H1 (cell line): ENCODE results near the gene TYRP1. TPM values are rescaled to one million over a fixed set of nuclear protein-coding genes. Genes with fewer than 3 reads are reported as not detected.

Experiments used
- CTCF ChIA-PET: fragments of 300-600 bp; sonication (Branson Sonifier 250); formaldehyde crosslinking; loops from one replicate; lab custom pipeline; 2021; ENCODE audit not compliant: partially characterized antibody; lab: Charles Lee
- POLR2A ChIA-PET: fragments of 300-600 bp; sonication (Branson Sonifier 250); formaldehyde crosslinking; loops from one replicate; lab custom pipeline; 2021; ENCODE audit warnings: inconsistent platforms; ENCODE audit not compliant: partially characterized antibody; lab: Charles Lee
- DNase-seq, 2 experiments: peaks; one replicate each; pipeline versions ENCODE4 v3.0.0 to v3.0.0-alpha.2; 2010 to 2022; ENCODE audit warnings: low spot score in 2 of 2, low read depth in 1 of 2, mixed read lengths in 1 of 2
- FAIRE-seq: peaks from 2 replicates; lab custom pipeline; 2011; peaks lifted over from hg19 to GRCh38; lab: Jason Lieb, UNC
- H2AFZ ChIP-seq: 2 replicates; pipeline ENCODE4 v1.8.1; 2012; ENCODE audit warnings: low read length, inconsistent platforms
- H2AK5ac ChIP-seq: 2 replicates; pipeline ENCODE4 v1.6.1; 2013; ENCODE audit warnings: low read depth, low read length
- H2BK120ac ChIP-seq: replicated peaks from 2 replicates; pipeline ENCODE3; 2013; ENCODE audit warnings: low read depth, low read length, inconsistent platforms
- H2BK12ac ChIP-seq: 2 replicates; pipeline ENCODE4 v1.6.1; 2013; ENCODE audit warnings: low read depth, low read length
- H2BK15ac ChIP-seq: 2 replicates; pipeline ENCODE4 v1.6.1; 2013; ENCODE audit warnings: low read length
- H2BK20ac ChIP-seq: 2 replicates; pipeline ENCODE4 v1.6.1; 2013; ENCODE audit warnings: low read length
- H2BK5ac ChIP-seq: 2 replicates; pipeline ENCODE4 v1.6.1; 2013; ENCODE audit warnings: low read depth, low read length
- H3K14ac ChIP-seq: 2 replicates; pipeline ENCODE4 v1.6.1; 2013; ENCODE audit warnings: inconsistent platforms; ENCODE audit not compliant: insufficient read length
- H3K18ac ChIP-seq: 2 replicates; pipeline ENCODE4 v1.6.1; 2013; ENCODE audit warnings: low read length; ENCODE audit errors: extremely low read depth
- H3K23ac ChIP-seq: 2 replicates; pipeline ENCODE4 v1.6.1; 2013; ENCODE audit warnings: inconsistent platforms; ENCODE audit not compliant: insufficient read length
- H3K23me2 ChIP-seq: 2 replicates; pipeline ENCODE4 v1.6.1; 2013; ENCODE audit warnings: low read depth, low read length
- H3K27ac ChIP-seq: 2 replicates; pipeline ENCODE4 v1.6.1; 2011; ENCODE audit warnings: low read depth, low read length, inconsistent platforms
- H3K27me3 ChIP-seq, 4 experiments: replicated peaks in 1 of 4; 1 replicate in 1 of 4; 2 replicates in 3 of 4; pipeline versions ENCODE4 v1.6.1 to v1.8.1; 2011 to 2013; ENCODE audit warnings: low read length in 3 of 4, mild to moderate bottlenecking in 3 of 4, inconsistent platforms in 2 of 4, mixed read lengths in 2 of 4, moderate library complexity in 1 of 4; ENCODE audit not compliant: control insufficient read depth in 3 of 4, insufficient read depth in 3 of 4; ENCODE audit errors: extremely low read depth in 1 of 4
- H3K36me3 ChIP-seq, 4 experiments: 2 replicates each; pipeline versions ENCODE4 v1.6.1 to v1.8.1; 2011 to 2013; ENCODE audit warnings: mild to moderate bottlenecking in 4 of 4, low read length in 3 of 4, moderate library complexity in 2 of 4, control low read depth in 1 of 4, inconsistent platforms in 1 of 4; ENCODE audit not compliant: insufficient read depth in 4 of 4, control insufficient read depth in 2 of 4
- H3K4ac ChIP-seq: replicated peaks from 2 replicates; pipeline ENCODE3; 2013; ENCODE audit warnings: low read length, low read depth, mixed read lengths, inconsistent platforms; ENCODE audit not compliant: insufficient read length
- H3K4me1 ChIP-seq, 4 experiments: replicated peaks in 1 of 4; 1 replicate in 1 of 4; 2 replicates in 3 of 4; pipeline versions ENCODE4 v1.6.1 to v1.8.1; 2011 to 2013; ENCODE audit warnings: low read length in 3 of 4, inconsistent platforms in 2 of 4, mixed read lengths in 1 of 4; ENCODE audit not compliant: insufficient read depth in 4 of 4, control insufficient read depth in 3 of 4
- H3K4me2 ChIP-seq, 2 experiments: 2 replicates each; pipeline versions ENCODE4 v1.6.1 to v1.8.1; 2011 to 2013; ENCODE audit warnings: low read depth in 2 of 2, low read length in 2 of 2, control low read depth in 1 of 2, inconsistent platforms in 1 of 2, mild to moderate bottlenecking in 1 of 2; ENCODE audit not compliant: insufficient read depth in 1 of 2
- H3K4me3 ChIP-seq, 4 experiments: fragments of 200-600, 300-600 bp in 1 of 4; sonication (generic), shearing (Covaris generic), sonication (Bioruptor Twin) in 1 of 4; 2 replicates each; pipeline versions ENCODE4 v1.5.1 to v1.8.1; 2011 to 2016; ENCODE audit warnings: low read length in 4 of 4, low read depth in 3 of 4, control low read depth in 2 of 4, inconsistent platforms in 2 of 4, mild to moderate bottlenecking in 2 of 4, mixed read lengths in 1 of 4, moderate library complexity in 1 of 4; ENCODE audit not compliant: insufficient read depth in 2 of 4; ENCODE audit errors: extremely low read depth in 1 of 4
- H3K56ac ChIP-seq: replicated peaks from 2 replicates; pipeline ENCODE3; 2013; ENCODE audit warnings: low read depth, mild to moderate bottlenecking, mixed read lengths, low read length, inconsistent platforms; ENCODE audit not compliant: insufficient read length
- H3K79me1 ChIP-seq: 2 replicates; pipeline ENCODE4 v1.6.1; 2013; ENCODE audit warnings: low read depth, low read length, control low read depth
- H3K79me2 ChIP-seq, 2 experiments: 2 replicates each; pipeline versions ENCODE4 v1.6.1 to v1.8.1; 2012 to 2013; ENCODE audit warnings: low read length in 2 of 2, mild to moderate bottlenecking in 2 of 2, inconsistent platforms in 1 of 2; ENCODE audit not compliant: insufficient read depth in 2 of 2, control insufficient read depth in 1 of 2
- H3K9ac ChIP-seq, 4 experiments: replicated peaks in 1 of 4; 1 replicate in 1 of 4; 2 replicates in 3 of 4; pipeline versions ENCODE4 v1.6.1 to v1.8.1; 2011 to 2013; ENCODE audit warnings: low read depth in 3 of 4, low read length in 3 of 4, control low read depth in 2 of 4, mild to moderate bottlenecking in 2 of 4, moderate library complexity in 2 of 4, inconsistent platforms in 1 of 4; ENCODE audit errors: extremely low read depth in 1 of 4
- H3K9me3 ChIP-seq, 2 experiments: 2 replicates each; pipeline versions ENCODE4 v1.6.1 to v1.8.1; 2012 to 2013; ENCODE audit warnings: mild to moderate bottlenecking in 2 of 2, moderate library complexity in 2 of 2, control low read depth in 1 of 2, inconsistent platforms in 1 of 2, low read depth in 1 of 2, low read length in 1 of 2, mixed read lengths in 1 of 2; ENCODE audit not compliant: insufficient read depth in 2 of 2
- H4K20me1 ChIP-seq, 2 experiments: replicated peaks in 1 of 2; 2 replicates each; pipeline versions ENCODE3 to v1.8.1; 2011 to 2013; ENCODE audit warnings: inconsistent platforms in 2 of 2, low read length in 2 of 2, mild to moderate bottlenecking in 1 of 2; ENCODE audit not compliant: insufficient read depth in 2 of 2, control insufficient read depth in 1 of 2
- H4K5ac ChIP-seq: 2 replicates; pipeline ENCODE4 v1.6.1; 2013; ENCODE audit warnings: low read length, low read depth, mixed read lengths, inconsistent platforms; ENCODE audit not compliant: insufficient read length
- H4K8ac ChIP-seq: 2 replicates; pipeline ENCODE4 v1.8.0; 2013; ENCODE audit warnings: mild to moderate bottlenecking, moderate library complexity, low read length, inconsistent platforms; ENCODE audit not compliant: insufficient read depth; ENCODE audit errors: extremely low read depth
- H4K91ac ChIP-seq: replicated peaks from 2 replicates; pipeline ENCODE3; 2013; ENCODE audit warnings: low read length, mixed read lengths, inconsistent platforms; ENCODE audit not compliant: insufficient read length
- ASH2L ChIP-seq: fragments of 200-600, 300-600 bp; sonication (generic); IDR thresholded peaks from one replicate; pipeline ENCODE4 v1.7.1; 2017; ENCODE audit warnings: low read length
- CEBPB ChIP-seq: IDR thresholded peaks from 2 replicates; pipeline ENCODE4 v1.6.1; 2012; ENCODE audit warnings: low read depth, low read length
- CTBP2 ChIP-seq: IDR thresholded peaks from 2 replicates; pipeline ENCODE4 v1.7.0; 2011; ENCODE audit warnings: borderline replicate concordance, mild to moderate bottlenecking, moderate library complexity, mixed read lengths, low read length; ENCODE audit not compliant: insufficient read depth, insufficient read length
- NRF1 ChIP-seq: IDR thresholded peaks from 2 replicates; pipeline ENCODE4 v1.6.1; 2011; ENCODE audit warnings: mild to moderate bottlenecking, low read depth, low read length, improper control_type of control experiment
- RNF2 ChIP-seq: fragments of 200-900, 300-1000 bp; sonication (generic); IDR thresholded peaks from 2 replicates; pipeline ENCODE4 v1.7.1; 2016; ENCODE audit warnings: borderline replicate concordance, low read depth, mild to moderate bottlenecking, antibody characterized with exemption, low read length; ENCODE audit not compliant: poor library complexity, severe bottlenecking; ENCODE audit errors: missing control alignments
- TAF7 ChIP-seq: optimal IDR thresholded peaks from 2 replicates; pipeline ENCODE3; 2011; ENCODE audit warnings: low read depth, mild to moderate bottlenecking, inconsistent platforms, low read length, moderate library complexity, borderline replicate concordance
- WGBS, 2 experiments: shearing (Covaris generic) in 1 of 2; methylation state at CpG; one replicate each; pipeline versions ENCODE4 v1.1.6 to v1.1.7; 2013 to 2015; ENCODE audit warnings: low lambda C conversion rate in 2 of 2, mixed read lengths in 2 of 2, inconsistent platforms in 1 of 2, low coverage in 1 of 2, missing lambda C conversion rate in 1 of 2; ENCODE audit not compliant: insufficient replicate concordance in 2 of 2, insufficient coverage in 1 of 2, insufficient read length in 1 of 2; ENCODE audit errors: extremely low coverage in 1 of 2, missing lambda C conversion rate in 1 of 2; 5-methylcytosine and 5-hydroxymethylcytosine counted together
- polyA plus RNA-seq, 7 experiments: library from polyadenylated mRNA; depleted of rRNA in 3 of 7; stranded (reverse) in 5 of 7; unstranded in 2 of 7; fragments of >200 nt in 5 of 7; fragments of 200-250 nt in 2 of 7; gene quantifications; 1 replicate in 5 of 7; 2 replicates in 1 of 7; 4 replicates in 1 of 7; pipeline versions ENCODE4 v1.2.1 to v1.2.3, GENCODE V29; 2011 to 2013; ENCODE audit warnings: missing spikeins in 2 of 7, mixed read lengths in 2 of 7
- total RNA-seq: library from RNA; stranded (reverse); fragmentation: NEBNext Ultra II Directional; extraction: Animal tissue kit (Norgen Biotek cat#: 25700); gene quantifications from 2 replicates; pipeline ENCODE4 v1.2.1, GENCODE V29; 2021

The TYRP1 gene
- total and polyA plus RNA-seq, 2 of the 8 experiments (the other 6 are each of a cell fraction or from before 2014, with no cell fraction given): 0.15 TPM; not detected in 1

DNA sequence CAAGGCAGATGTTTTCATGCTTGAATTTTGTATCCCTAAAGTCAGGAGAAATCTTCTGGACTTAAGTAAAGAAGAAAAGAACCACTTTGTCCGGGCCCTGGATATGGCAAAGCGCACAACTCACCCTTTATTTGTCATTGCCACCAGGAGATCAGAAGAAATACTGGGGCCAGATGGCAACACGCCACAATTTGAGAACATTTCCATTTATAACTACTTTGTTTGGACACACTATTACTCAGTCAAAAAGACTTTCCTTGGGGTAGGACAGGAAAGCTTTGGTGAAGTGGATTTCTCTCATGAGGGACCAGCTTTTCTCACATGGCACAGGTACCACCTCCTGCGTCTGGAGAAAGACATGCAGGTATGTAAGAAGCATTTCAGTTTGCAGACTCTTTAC, 2.3 kb downstream of the TYRP1 start:
- Histone ChIP-seq H3K23me2 (peaks cover 2% of the 10 kb centered on the region; the same call in 1 of the 2 replicates), H2AFZ (peak overlapping the region; percentile 12; the same call in 1 of the 2 replicates), H3K18ac (no peak overlapping the region), H3K27ac (no peak overlapping the region), H3K79me1 (no peaks in the 10 kb centered on the region), H3K23ac (no peak overlapping the region), H4K20me1 (no peaks in the 10 kb centered on the region), H3K9ac (no peak overlapping the region), H2BK20ac (no peak overlapping the region), H3K4me3 (no peak overlapping the region), H4K5ac (no peak overlapping the region), H2AK5ac (no peak overlapping the region), H3K36me3 (no peaks in the 10 kb centered on the region), H3K79me2 (no peaks in the 10 kb centered on the region), H3K9me3 (no peaks in the 10 kb centered on the region), H2BK120ac (no peak overlapping the region), H3K4me1 (no peaks in the 10 kb centered on the region), H3K4me2 (no peak overlapping the region), H3K4ac (no peak overlapping the region), H3K27me3 (no peaks in the 10 kb centered on the region), H4K8ac (no peak overlapping the region), H2BK15ac (no peak overlapping the region), H2BK5ac (no peak overlapping the region), H4K91ac (no peak overlapping the region), H2BK12ac (no peak overlapping the region), H3K14ac (no peak overlapping the region), H3K56ac (no peak overlapping the region)
- POLR2A ChIA-PET: no interaction called here
- FAIRE-seq (no peak), DNase-seq (no peak)
- TF ChIP-seq RNF2: no peak
- TF ChIP-seq TAF7: no peak
- TF ChIP-seq NRF1: no peak
- no peak for TF ChIP-seq CTBP2
- TF ChIP-seq CEBPB: no peak
- no peak for TF ChIP-seq ASH2L
- WGBS, 2 experiments: 92% methylated on average over 4 of the region's 4 CpGs; no CpG with 5 or more reads in 1 of the 2 experiments
- CTCF ChIA-PET: no interaction called here
